NCI-H460 (cell line): ENCODE results near the gene LYRM4. TPM values are rescaled to one million over a fixed set of nuclear protein-coding genes. Genes with fewer than 3 reads are reported as not detected.
"Not testable (repeated sequence)": the region's sequence is repeated elsewhere in the genome, so short reads cannot be mapped to it uniquely, and the experiment has no call there.

ENCODE experiments used
- DNase-seq: peaks from one replicate; pipeline ENCODE4 v3.0.0-alpha.2; 2016; ENCODE audit warnings: low read depth; ENCODE audit errors: extremely low read depth
- total RNA-seq: library from RNA; depleted of rRNA; stranded (reverse); fragments of >200 nt; shearing (Covaris generic); gene quantifications from 2 replicates; pipeline ENCODE4 v1.2.3, GENCODE V29; 2014

The LYRM4 gene
- total RNA-seq, 1 experiment from 2014 or later = 31.6 TPM

DNA sequence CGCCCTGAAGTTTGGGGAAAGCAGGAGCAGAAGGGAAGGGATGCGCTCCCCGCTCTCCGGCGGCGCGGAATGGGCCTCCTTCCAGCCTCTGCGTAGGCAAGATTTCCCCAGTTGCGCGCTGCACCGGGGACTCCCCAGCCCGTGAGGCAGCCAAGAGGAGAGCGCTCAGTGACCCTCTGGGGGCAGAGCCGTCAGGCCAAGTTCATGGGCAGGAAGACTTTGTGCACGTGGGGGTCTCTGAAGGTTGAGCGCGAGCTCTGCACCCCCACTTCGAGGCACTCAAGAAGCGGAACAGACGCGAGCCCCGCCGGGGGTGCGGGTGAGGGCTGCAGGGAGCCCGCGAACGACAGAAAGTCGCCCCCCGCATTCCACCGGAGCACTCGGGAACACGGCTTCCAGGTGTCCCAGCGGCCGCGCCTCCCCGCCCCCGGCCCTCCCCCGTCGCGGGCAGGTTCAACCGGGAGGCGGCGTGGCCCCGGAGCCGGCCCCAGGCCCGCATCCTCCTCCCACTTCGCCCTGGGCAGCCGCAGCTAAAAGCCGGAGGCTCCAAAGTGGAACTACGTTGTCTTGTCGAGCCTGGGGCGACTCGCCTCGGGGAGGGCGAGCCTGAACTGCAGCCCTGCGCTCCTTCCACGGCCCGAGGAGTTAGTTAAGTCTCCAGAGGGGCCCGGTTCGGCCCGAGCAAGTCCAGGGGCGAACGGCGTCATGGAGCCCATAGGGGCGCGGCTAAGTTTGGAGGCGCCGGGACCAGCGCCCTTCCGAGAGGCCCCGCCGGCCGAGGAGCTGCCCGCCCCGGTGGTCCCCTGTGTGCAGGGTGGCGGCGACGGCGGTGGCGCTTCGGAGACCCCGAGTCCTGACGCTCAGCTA lies 175.7 kb downstream of the LYRM4 start, which contains the start of gene PPP1R3G:
Gene PPP1R3G (plus strand): TSS at position 561 of the 867 bp plus-strand sequence. CDS start 145 bp downstream, at position 706.
- DNase-seq = no peak

DNA sequence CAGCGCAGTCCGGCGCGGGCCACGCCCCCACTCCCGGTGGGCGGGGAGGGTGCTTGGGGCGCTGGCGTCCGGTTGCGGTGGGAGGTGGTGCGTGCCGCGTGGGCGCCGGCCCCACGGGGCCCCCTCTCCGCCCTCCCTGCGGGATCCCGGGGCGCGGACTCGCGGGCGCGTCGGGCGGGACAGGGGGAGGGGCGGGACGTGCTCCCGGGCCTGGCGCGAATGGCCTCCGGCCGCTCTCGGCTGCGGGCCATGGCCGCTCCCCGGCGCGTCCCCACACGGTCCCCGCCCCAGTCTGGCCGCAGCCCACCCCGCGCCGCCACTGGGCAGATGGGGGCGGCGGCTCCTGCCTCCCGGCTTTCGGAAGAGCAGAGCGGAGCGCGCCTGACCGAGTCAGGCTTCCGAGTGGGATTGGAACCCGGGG lies 176.4 kb downstream of the LYRM4 start:
- DNase-seq = no peak

- DNase-seq = no peak
These were observed 176.9 kb downstream of the LYRM4 start for GRCh38 chr6:5083813-5084359.

DNA sequence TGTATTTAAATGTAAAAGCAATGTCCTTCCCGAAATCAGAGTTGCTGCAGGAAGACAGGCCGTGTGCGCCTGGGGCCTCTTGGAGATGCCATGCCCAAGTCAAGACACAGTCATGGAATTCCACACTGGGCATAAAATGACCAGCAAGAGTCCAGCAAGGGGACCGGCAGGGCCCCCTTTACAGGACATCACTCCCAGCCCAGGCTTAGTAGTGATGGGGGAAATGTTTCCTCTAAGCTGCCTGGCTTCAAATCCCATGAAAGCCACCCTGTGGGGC lies 177.5 kb downstream of the LYRM4 start:
- DNase-seq = no peak

GRCh38 chr6:5082487-5083306 lies 178.1 kb downstream of the LYRM4 start:
- no peak for DNase-seq

- no peak for DNase-seq
These were observed 178.8 kb downstream of the LYRM4 start for GRCh38 chr6:5081955-5082354.

DNA sequence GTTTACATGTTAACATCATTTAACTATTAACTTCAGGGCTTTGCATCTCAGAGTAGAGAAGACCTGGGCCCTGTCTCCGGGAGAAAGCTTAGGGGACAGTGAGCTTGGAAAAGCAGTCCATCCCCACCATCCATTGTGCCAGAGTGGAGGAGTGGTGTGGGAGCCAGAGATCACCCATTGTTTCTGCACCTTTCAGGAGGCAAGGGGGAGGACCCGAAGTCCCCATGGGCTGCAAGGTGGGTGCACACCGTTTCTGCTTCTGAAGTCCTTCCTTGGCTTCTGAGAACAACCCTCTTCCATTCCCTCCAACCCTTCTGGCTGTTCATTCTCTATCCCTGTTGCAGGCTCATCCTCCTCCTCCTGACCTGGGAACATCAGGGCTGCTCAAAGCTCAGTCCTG lies 179.6 kb downstream of the LYRM4 start:
- DNase-seq = no peak

- DNase-seq = no peak
These were observed 180.2 kb downstream of the LYRM4 start for GRCh38 chr6:5080574-5080973.

GRCh38 chr6:5079692-5080091 lies 181.1 kb downstream of the LYRM4 start:
- no peak for DNase-seq

DNA sequence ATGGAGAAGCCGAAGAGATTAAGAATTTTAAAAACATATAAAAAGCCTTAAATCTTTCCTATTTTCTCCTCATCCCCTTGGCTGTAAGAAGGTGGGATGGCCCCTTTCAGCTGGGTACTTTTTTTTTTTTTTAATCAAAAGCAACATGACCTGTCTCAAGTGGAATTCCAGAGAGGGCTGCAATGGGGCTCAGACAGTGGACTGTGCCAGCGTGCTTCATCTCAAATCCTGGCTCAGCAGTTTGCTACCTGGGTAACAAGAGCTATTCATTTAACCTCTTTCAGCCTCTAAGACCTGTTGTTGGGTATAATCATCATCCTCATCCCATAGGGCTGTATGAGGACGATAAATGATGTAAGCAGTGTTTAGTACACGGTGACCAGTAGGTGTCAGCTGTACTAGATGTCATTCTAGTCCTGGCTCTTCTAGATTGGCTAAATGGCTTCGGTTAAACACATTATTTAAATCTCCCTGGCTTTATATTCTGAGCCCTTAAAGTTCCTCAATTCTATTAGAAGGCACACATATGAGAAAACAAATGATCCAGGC lies 182.6 kb downstream of the LYRM4 start:
- DNase-seq = no peak

DNA sequence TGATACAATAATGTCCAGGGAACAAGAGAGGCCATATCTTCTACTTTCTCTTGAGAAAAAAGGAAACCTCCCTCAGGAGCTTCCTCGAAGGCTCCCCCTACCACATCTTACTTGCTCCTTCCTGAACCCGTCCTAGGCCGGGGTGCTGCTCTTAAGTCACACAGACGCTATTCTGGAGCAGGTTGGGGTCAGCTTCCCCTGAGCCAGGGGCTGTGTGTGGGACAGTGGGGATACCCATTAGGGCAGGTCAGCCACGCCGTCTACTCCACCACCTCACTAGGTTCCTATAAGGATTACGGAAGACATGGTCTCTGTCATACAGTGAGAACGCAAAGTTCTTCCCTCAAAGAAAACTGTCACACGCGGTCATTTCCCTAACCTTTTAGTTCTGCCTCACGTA lies 183.8 kb downstream of the LYRM4 start:
- no peak for DNase-seq

GRCh38 chr6:5073992-5074391 lies 186.8 kb downstream of the LYRM4 start:
- DNase-seq = no peak

DNA sequence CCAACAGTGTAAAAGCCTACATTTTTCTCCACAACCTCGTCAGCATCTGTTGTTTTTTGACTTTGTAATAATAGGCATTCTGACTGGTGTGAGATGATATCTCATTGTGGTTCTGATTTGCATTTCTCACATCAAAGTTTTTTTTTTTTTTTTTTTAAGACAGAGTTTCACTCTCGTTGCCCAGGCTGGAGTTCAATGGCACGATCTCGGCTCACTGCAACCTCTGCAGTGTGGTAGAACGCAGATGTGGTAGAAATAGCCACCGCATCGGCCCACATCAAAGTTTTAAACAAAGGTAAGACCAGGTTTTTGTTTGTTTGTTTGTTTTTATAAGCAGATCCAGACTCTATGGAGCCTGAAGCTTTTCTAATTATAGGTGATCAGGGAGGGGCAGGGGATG lies 188.3 kb downstream of the LYRM4 start:
- no peak for DNase-seq

DNA sequence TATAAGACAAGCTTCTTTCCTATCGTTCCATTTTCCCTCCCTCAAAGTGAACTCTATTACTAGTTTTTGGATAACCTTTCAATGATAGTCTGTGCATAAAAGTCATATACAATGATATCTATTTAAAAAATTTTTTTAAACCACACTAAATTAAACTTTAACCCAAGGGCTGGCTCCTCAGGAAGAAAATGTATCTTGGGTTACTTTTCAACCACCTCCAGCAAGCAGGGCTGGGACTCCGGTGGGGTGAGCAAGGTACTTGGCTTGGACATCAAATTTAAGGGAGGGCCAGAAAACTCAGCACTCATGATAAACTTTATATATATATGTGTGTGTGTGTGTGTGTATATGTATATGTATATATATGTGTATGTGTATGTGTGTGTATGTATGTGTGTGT lies 189.5 kb downstream of the LYRM4 start:
- no peak for DNase-seq

DNA sequence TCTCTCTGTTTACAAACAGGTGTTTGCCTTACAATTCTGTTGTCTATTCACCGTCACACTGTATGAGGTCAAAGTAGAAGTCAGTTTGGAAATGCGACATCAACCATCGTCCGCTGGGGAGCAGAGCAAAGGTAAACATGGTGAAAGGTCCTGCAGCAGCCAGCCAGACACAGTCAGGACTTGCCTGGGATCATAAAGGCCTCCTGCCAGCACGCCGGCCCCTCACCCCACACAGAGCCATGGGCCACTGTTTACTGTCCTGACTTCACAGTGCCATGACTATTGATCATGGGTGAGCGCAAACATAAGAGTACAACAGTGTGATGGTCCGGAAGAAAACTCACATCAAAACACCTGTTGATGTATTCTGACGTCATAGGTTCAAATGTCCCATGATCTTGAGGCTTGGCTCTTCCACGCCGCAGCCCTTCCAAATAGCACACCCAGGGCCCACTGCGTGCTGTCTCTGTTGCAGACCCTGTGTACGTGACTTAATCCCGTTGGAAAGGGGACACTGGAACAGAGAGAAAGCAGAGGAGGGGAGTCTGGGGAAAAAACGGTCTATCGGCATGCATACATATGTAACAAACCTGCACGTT lies 192.5 kb downstream of the LYRM4 start:
- no peak for DNase-seq

DNA sequence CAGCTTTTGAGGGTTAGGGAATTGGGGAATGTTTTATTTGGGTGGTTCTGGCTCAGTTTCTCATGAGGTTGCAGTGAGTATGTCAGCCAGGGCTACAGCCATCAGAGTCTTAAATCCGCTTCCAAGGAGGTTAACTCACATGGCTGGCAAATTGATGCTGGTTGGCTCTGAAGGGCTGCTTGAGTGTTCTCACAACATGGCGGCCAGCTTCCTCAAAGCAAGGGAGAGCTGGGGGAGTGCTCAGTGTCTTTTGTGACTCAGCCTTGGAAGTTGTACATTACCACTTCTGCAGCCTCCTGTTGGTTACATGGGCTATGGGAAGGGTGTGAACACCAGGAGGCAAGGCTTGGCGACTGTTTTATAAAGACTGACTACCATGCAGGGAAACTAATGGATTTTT lies 193.4 kb downstream of the LYRM4 start:
- no peak for DNase-seq

DNA sequence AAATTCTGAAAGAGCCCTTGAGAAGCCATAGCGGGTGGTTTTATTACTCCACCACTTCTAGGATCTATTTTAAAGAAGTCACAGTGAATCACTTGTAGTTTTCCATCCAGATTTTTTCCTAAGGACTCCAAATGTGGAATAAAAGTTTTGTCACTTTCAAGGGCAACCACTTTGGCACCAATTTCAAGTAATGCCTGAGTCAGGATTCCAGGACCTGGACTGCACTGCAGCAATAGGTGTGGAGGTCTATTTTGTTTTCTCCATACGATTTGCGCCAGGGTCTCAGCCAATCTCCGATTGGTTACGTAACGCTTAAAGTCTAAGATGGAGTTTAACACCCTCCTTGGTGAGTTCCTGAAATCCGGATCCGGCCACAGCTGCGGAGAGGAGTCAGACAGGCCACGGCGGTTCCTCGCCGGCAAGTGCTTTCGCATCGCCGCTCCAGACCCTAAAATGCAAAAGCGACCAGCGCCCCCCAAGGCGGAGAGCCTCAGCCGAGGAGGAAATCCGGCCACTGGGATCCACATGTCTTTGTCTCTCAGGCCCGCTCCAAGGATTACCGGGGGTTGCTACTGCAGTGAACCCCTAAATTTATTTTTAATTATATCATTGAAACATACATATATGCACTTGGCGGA lies 194.2 kb downstream of the LYRM4 start:
- DNase-seq = no peak

- DNase-seq = no peak
These were observed 197.1 kb downstream of the LYRM4 start for GRCh38 chr6:5063617-5064016.

DNA sequence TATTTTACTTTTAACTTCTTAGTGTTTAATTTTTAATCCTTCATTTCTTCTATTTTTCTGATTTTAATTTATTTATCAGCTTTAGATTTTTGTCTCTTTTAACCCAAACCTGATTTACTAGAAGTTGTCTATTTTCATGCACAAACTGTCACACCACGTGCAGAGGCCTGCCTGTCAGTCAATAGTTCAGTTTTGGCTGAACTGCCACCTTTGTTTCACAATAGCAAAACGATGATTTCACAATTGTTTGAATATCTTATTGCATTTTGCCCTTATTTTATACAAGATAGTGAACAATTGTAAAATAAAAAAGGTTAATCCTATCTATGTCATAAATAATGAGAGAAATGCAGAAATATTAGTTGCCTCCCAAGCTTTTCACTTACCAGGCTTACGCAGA lies 199.6 kb downstream of the LYRM4 start:
- no peak for DNase-seq

- DNase-seq = not testable (repeated sequence)
These were observed 200.3 kb downstream of the LYRM4 start for GRCh38 chr6:5060439-5060838.
